MCF 10A (cell line): Measurements from ENCODE around the gene LRRC23. TPM values are rescaled to one million over a fixed set of nuclear protein-coding genes. Genes with fewer than 3 reads are reported as not detected.

Experiments
- BruUV-seq: library from RNA; stranded (reverse); fragments of 400-500 nt; replicated peaks from 2 replicates; lab custom pipeline; 2021; lab: Mats Ljungman, UMichigan
- CTCF ChIA-PET: fragments of 300-600 bp; sonication (Branson Sonifier 250); formaldehyde crosslinking; extraction: SDS; loops from one replicate; lab custom pipeline; 2021; ENCODE audit warnings: antibody characterized with exemption, inconsistent platforms; lab: Yijun Ruan, JAX
- POLR2A ChIA-PET: fragments of 300-600, 350-650 bp; sonication (Branson Sonifier 250); formaldehyde crosslinking; extraction: SDS; loops from one replicate; lab custom pipeline; 2020; ENCODE audit warnings: antibody characterized with exemption, inconsistent platforms; lab: Yijun Ruan, JAX
- DNase-seq: peaks from one replicate; pipeline ENCODE4 v3.0.0-alpha.2; 2018; ENCODE audit not compliant: unreplicated experiment
- H3K27ac Mint-ChIP-seq: one replicate; pipeline ENCODE4 v1.8.0; 2022; ENCODE audit warnings: mild to moderate bottlenecking, low read depth, mixed read lengths; ENCODE audit not compliant: unreplicated experiment
- H3K27me3 Mint-ChIP-seq: one replicate; pipeline ENCODE4 v1.8.0; 2022; ENCODE audit warnings: mixed read lengths; ENCODE audit not compliant: insufficient read depth, unreplicated experiment
- H3K36me3 Mint-ChIP-seq: one replicate; pipeline ENCODE4 v1.8.0; 2022; ENCODE audit warnings: mild to moderate bottlenecking, moderate library complexity, mixed read lengths; ENCODE audit not compliant: insufficient read depth, unreplicated experiment
- H3K4me1 Mint-ChIP-seq: one replicate; pipeline ENCODE4 v1.8.0; 2022; ENCODE audit warnings: mixed read lengths; ENCODE audit not compliant: insufficient read depth, unreplicated experiment
- H3K4me3 Mint-ChIP-seq: one replicate; pipeline ENCODE4 v1.8.0; 2022; ENCODE audit warnings: mild to moderate bottlenecking, moderate library complexity, mixed read lengths; ENCODE audit not compliant: unreplicated experiment
- H3K9me3 Mint-ChIP-seq: one replicate; pipeline ENCODE4 v1.8.0; 2022; ENCODE audit warnings: mixed read lengths; ENCODE audit not compliant: unreplicated experiment
- intact Hi-C: fragments of 100-400 bp; cut with micrococcal nuclease; formaldehyde crosslinking; loops from 2 replicates; pipeline ENCODE4 v1.14.1; 2022
- total RNA-seq: library from RNA; stranded (reverse); gene quantifications from 2 replicates; pipeline ENCODE4 v1.2.3, GENCODE V29; 2022
- TF ChIP-seq, protein P1 (sequence below): fragments of 200-600 bp; IDR thresholded peaks from one replicate; pipeline ENCODE4 v1.8.0; 2022; ENCODE audit warnings: antibody characterized with exemption, mild to moderate bottlenecking; ENCODE audit not compliant: unreplicated experiment

The LRRC23 gene
- total RNA-seq, 1 experiment from 2014 or later, result 7.5 TPM

DNA sequence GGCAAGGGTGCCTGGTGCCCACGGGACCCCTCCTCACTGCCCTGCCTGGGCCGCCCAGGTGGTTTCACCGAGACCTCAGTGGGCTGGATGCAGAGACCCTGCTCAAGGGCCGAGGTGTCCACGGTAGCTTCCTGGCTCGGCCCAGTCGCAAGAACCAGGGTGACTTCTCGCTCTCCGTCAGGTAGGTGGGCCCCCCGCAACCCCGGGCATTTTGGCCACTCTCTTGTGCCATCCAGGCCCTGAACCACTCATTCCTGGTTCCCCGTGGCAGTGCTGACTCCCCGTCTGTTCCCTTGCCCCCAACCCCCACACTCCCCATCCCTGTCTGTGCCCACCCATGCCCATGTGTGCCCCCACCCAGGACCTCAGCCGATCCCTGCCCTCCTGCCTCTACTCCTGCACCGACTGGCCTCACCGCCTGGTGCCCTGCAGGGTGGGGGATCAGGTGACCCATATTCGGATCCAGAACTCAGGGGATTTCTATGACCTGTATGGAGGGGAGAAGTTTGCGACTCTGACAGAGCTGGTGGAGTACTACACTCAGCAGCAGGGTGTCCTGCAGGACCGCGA lies 47.0 kb downstream of the LRRC23 start:
- intact Hi-C loops, result no loop called here
- ChIA-PET POLR2A (interaction anchor here (1.0 kb wide), 1 partner anchor 10 kb away, joined by 5 read pairs; no protein-coding TSS in a partner anchor), CTCF (interaction anchor here (3.1 kb wide), 1 partner anchor 13 kb away, joined by 12 read pairs; no protein-coding TSS in a partner anchor)
- TF ChIP-seq, protein P1, sequence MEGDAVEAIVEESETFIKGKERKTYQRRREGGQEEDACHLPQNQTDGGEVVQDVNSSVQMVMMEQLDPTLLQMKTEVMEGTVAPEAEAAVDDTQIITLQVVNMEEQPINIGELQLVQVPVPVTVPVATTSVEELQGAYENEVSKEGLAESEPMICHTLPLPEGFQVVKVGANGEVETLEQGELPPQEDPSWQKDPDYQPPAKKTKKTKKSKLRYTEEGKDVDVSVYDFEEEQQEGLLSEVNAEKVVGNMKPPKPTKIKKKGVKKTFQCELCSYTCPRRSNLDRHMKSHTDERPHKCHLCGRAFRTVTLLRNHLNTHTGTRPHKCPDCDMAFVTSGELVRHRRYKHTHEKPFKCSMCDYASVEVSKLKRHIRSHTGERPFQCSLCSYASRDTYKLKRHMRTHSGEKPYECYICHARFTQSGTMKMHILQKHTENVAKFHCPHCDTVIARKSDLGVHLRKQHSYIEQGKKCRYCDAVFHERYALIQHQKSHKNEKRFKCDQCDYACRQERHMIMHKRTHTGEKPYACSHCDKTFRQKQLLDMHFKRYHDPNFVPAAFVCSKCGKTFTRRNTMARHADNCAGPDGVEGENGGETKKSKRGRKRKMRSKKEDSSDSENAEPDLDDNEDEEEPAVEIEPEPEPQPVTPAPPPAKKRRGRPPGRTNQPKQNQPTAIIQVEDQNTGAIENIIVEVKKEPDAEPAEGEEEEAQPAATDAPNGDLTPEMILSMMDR, result no peak
- H3K4me3 Mint-ChIP-seq, result no peak overlapping the region
- no peak for DNase-seq
- H3K27me3 Mint-ChIP-seq, result no peaks in the 10 kb centered on the region
- H3K27ac Mint-ChIP-seq, result no peak overlapping the region
- no TSS peak for BruUV-seq
- H3K9me3 Mint-ChIP-seq, result no peaks in the 10 kb centered on the region
- no peaks in the 10 kb centered on the region for H3K36me3 Mint-ChIP-seq
- H3K4me1 Mint-ChIP-seq, result peaks cover 18% of the 10 kb centered on the region

DNA sequence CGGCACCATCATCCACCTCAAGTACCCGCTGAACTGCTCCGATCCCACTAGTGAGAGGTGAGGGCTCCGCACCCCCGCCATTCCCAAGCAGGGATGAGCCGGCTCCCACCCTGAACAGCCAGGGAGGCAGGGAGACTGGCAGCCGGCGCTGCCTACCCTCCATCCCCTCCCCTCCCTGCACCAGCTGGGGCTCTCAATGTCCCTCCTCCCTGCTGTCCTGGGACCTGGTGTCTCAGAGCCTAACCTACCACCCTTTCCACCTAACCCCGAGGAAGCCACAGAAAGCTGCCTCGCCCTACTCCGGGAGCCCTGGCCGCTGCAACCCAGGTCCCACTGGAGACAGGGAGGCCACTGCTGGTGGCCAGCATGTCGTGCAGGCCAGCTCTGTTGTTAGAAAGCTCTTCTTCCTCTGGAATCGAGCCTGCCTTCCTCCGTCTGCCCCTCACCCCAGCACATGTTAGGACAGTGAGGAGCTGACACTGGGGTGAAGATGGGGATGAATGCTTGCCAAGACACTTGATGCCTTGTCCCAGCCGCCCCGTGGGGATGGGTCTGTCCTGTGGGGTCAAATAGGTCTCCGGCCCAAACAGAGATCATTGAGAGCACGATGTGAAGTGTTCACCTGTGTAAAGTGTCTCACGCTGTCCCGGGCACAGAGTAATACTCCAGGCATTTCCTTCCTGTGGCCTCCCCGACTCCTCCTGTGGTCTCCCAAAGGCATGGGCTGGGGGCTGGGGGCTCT lies 47.7 kb downstream of the LRRC23 start:
- intact Hi-C loops, result no loop called here
- Mint-ChIP-seq H3K4me1 (peaks cover 11% of the 10 kb centered on the region), H3K27ac (no peak overlapping the region), H3K27me3 (no peaks in the 10 kb centered on the region), H3K4me3 (no peak overlapping the region), H3K9me3 (no peaks in the 10 kb centered on the region), H3K36me3 (no peaks in the 10 kb centered on the region)
- TF ChIP-seq, protein P1, result no peak
- POLR2A ChIA-PET, result no interaction called here
- no peak for DNase-seq
- CTCF ChIA-PET, result interaction anchor here (0.5 to 3.1 kb wide), 2 partner anchors 12 to 24 kb away, joined by 3 to 12 read pairs; no protein-coding TSS in a partner anchor
- no TSS peak for BruUV-seq

DNA sequence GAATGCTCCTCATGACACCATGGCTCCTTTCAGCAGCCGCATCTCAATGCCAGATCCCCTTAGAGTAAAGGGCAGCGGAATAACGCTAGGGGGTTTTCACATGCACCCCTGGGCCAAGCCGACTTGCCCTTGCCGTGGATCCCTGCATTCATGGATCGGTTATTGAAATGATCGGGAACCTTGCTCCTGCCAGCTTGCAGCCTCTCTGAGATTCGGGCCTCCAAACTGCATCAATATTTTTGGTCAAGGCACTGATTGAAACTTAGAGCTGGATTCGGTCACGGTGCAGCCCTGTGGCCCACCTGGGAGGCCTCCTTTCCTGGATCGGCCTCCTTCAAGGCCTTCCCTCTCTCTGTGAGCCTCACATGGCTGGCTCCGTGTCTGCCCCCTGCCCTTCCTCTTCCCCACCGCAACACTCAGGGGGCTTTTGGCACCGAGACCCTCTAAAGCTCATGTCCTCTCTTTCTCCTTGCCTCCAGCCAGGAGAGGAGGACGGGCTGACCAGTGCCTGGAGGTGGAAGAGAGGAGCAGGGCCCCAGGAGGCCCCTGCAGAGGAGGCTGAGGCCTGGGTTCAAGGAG lies 48.3 kb downstream of the LRRC23 start:
- POLR2A ChIA-PET, result no interaction called here
- intact Hi-C loops, result no loop called here
- TF ChIP-seq, protein P1, result no peak

More for the DNA sequence above, 48.3 kb downstream of the LRRC23 start:
- Mint-ChIP-seq H3K27ac (no peak overlapping the region), H3K4me3 (no peak overlapping the region), H3K36me3 (no peaks in the 10 kb centered on the region), H3K27me3 (no peaks in the 10 kb centered on the region), H3K9me3 (no peaks in the 10 kb centered on the region), H3K4me1 (peaks cover 6% of the 10 kb centered on the region)
- no peak for DNase-seq
- CTCF ChIA-PET, result interaction anchor here (0.5 kb wide), 1 partner anchor 24 kb away, joined by 3 read pairs; no protein-coding TSS in a partner anchor
- BruUV-seq, result no TSS peak
